A172 (cell line): ENCODE measurements around the gene POLD4. TPM values are rescaled to one million over a fixed set of nuclear protein-coding genes. Genes with fewer than 3 reads are reported as not detected.

ENCODE experiments used
- DNase-seq: peaks from one replicate; pipeline ENCODE4 v3.0.0-alpha.2; 2015; ENCODE audit warnings: low spot score
- total RNA-seq: library from RNA; depleted of rRNA; stranded (reverse); fragments of >200 nt; shearing (Covaris generic); gene quantifications from 2 replicates; pipeline ENCODE4 v1.2.3, GENCODE V29; 2014

Gene POLD4
- total RNA-seq, 1 experiment from 2014 or later, result 96.0 TPM

DNA sequence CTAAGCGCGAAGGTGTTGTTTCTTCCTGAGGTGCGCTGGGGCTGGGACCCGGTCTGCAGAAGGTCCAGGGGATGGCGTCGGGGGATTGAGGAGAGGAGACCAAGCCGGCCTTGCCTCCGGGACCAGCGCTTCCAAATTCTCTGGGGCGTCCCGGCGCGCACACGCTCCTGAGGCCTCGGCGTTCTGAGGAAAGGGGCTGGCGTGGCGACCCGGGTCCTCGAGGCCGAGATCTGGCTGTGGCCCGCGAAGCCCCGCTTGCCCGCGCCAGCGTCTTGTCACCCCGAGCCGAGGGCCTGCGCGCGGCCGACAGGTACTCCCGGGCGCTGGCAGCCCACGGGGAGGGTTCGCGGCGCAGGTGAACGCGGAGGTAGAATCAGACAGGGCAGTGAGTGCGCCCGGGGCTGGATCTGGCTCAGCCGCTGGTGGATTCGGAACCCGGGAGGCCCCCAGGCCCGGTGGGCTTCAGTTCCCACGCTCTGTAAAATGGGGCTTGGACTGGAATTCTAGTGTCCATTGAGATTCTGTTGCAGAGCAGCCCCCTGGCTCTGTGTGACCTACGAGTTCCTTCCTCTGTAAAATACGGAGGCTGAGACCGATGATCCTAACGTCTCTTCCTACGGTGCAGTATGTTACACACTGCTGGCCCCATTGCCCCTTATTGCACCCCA is 35.3 kb downstream of the POLD4 start:
- DNase-seq, result no peak

DNA sequence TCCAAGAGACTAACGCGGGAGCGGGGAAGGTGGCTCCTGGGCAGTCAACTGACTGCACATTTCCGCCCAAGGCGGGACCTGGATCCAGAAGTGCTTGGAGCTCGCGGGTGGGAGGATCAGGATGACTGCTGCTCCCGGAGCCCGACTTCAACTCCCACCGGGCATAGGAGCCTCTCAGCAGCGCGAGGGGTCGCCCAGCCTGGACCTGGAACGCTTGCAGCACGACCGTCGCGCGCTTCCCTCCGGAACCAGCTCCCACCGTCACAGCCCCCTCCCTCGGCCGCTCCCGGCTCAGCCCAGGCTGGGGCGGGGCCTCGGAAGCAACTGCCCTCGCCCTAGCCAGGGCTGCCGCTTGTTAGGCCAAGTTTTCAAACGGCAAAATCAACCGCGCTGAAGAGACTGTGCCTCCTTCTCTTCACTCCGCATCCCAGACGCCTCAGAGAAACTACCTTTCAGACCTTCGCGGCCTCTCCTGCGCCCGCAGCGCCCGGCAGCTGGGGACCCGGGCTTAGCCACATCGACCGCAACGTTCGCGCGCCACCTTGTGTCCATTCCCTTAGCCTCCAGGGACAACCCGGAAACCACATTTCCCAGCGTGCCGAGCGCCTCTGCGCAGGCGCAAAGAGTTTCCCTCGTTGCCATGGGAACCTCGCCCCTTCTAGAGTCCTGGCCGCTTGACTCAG is 36.0 kb downstream of the POLD4 start:
- DNase-seq, result peak; percentile 93

DNA sequence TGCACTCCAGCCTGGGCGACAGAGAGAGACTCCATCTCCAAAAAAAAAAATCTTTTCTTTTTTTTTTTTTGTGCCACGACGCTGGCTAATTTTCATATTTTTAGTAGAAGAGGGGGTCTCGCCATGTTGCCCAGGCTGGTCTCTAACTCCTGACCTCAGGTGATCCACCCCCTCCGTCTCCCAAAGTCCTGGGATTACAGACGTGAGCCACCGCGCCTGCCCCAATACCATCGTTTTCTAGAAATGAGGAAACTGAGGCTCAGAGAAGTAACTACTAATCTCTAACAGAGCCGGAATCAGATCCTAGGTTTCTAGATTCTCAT is 36.5 kb downstream of the POLD4 start:
- DNase-seq, result no peak

DNA sequence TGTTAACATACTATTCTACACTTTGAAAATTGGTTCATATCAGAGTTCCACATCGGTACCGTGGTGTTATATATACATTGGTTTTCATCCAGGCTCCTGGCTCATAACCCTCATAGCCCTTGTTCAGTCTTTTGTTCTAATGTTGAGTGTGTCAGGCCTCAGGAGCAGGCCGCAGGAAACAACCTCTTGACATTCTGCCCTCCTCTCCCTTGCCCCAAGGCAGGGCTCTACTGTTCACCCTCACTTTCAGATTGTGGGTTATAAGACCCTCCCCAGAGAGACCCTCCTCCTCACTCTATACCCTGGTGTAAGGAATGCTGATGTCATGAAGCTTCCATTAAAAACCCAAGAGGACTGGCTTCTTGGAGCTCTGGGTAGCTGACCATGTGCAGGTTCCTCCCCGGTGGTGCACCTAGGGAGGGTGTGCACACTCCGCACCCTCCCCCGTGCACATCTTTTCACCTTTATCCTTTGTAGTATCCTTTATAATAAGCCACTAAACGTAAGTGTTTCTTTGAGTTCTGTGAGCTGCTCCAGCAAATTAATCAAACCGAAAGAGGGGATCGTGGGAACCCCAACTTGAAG is 37.9 kb downstream of the POLD4 start:
- no peak for DNase-seq

DNA sequence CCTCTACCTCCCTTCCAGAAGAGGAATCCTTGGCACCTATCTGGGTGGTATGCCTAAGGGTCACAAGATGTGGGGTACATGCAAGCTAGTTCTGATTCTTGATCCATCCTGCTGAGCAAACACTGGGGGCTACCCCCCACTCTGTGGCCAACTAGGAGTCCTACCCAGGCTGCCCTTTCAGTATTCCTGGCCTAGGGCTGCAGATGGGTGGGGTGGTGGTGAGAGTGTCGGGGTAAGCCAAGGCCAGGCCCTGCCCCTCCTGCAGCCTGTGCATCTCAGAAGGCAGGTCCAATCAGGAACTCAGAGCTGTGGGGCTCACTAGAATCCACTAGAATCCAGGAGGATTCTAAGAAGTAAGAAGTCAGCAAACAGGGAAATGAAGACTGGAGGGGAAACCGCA is 39.1 kb downstream of the POLD4 start:
- DNase-seq, result no peak

- no peak for DNase-seq
These were observed 40.0 kb downstream of the POLD4 start for GRCh38 chr11:67313125-67313890.

DNA sequence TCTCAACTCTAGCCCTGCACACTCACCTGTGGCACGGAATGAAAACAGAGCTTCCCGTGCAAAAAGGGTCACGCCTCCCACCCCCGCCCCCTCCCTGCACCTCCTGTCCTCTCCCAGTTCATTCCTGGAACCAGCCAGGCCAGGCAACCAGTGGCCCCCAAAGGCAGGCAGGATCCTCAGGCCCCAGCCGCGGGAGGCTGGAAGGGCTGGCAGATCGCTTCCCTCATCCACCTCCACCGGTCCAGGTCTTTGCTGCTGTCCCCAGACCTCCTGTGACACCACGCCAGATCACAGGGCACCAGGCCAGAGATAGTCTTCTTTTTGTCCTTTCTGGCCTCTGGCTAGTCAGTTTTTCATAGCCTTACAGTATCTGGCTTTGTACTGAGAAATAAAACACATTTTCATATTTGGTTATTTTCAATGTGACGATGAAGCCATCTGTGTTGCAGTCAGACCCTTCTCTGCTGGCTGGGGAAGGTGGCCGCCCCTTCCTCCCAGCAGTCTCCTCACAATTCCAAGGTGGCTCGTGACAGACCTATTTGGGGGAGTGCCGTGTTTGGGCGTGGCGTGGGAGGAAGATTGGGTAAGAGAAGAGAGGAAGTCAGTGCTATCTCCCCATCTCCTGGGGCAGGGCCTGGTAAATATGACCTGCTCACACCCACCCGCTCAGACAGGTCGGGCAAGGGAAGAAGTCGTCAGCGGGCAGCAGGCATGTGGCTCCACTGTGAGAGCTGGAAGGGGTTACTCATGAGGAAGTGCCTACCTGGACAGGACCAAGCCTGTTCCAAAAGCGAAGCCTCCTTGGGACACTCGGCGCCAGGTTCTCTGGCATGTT is 40.9 kb downstream of the POLD4 start:
- no peak for DNase-seq

GRCh38 chr11:67311556-67312082 is 41.7 kb downstream of the POLD4 start:
- no peak for DNase-seq

- DNase-seq, result no peak
These were observed 42.2 kb downstream of the POLD4 start for GRCh38 chr11:67311051-67311555.

DNA sequence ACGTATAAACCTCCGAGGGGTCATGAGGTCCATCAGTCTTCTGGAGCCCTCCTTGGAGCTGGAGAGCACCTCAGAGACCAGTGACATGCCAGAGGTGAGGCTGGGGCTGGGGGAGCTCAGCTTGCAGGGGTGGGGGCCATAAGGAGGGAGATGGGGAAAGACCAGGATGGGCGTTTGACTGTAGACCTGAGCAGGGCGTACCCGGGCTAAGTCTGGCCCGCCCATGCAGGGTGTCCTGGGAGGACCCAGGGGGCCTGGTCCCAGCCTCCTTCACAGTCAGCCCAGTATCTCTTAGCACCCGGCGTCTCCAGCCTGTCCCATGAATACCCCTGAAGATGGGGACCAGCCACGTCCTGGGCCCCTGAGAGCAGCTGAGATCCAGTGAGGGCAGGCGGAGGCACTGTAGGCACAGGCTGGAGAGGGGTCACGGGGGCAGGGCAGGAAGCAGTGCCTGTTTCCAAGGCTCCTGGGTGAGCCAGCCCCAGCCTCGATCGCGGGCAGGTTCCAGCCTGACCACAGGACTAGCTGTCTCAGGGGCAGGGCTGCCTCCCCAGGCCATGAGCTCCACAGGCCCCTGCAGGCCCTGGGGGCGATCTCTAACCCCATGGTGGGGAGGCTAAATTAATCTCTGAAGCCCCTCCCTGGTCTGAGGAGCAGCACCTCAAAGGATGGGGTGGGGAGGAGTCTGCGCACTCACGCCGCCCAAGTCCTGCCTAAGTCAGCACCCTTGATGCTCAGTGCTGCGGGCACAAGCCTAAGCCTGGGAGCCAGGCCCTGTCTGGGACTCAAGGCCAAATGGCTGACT is 42.9 kb downstream of the POLD4 start:
- no peak for DNase-seq

GRCh38 chr11:67309661-67310061 is 43.7 kb downstream of the POLD4 start:
- no peak for DNase-seq

DNA sequence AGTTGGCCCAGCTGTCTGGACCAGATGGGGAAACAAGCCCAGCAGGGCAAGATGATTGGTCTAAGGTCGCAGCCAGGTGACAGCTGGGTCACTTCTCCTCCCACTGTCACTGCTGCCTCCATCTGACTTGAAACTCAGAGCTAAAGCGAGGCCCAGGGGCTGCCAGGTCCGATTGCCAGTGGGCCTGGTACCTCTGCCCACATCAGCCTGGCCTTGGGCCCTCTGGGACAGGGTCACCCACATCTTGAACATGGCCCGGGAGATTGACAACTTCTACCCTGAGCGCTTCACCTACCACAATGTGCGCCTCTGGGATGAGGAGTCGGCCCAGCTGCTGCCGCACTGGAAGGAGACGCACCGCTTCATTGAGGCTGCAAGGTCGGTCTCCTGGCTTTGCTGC is 44.2 kb downstream of the POLD4 start:
- DNase-seq, result no peak

DNA sequence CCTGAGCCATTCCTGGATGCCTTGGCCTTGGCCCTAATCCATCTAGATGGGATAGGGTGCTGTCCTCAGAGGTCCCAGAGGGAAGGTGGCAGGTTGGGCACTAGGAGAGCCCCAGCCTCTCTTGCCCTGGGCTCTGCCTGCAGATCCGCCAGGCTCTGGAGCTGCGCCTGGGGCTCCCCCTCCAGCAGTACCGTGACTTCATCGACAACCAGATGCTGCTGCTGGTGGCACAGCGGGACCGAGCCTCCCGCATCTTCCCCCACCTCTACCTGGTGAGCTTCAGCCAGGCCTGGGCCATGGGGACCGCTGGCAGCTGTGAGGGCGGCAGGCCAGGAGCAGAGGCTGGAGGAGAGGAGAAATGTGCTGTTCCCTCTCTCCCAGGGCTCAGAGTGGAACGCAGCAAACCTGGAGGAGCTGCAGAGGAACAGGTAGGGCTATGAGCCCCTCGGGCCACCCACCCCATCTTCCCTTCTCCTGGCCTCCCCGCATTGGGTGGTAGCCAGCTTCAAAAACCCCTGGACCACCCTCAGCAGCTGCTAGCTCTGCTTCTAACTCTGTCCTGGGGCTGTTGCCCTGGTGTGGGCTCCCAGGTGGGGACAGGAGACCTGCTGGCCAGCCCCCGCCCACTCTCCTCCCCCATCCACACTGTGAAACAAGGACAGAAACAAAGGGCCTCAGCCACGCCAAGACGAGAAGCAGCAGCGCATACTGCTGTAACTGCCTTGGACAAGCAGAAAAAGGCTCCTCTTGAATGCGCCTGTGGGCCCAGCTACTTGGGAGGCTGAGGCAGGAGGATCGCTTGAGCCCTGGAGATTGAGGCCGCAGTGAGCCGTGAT is 45.1 kb downstream of the POLD4 start:
- DNase-seq, result no peak

GRCh38 chr11:67307545-67308001 is 45.8 kb downstream of the POLD4 start:
- no peak for DNase-seq

GRCh38 chr11:67306769-67307544 is 46.4 kb downstream of the POLD4 start:
- no peak for DNase-seq

DNA sequence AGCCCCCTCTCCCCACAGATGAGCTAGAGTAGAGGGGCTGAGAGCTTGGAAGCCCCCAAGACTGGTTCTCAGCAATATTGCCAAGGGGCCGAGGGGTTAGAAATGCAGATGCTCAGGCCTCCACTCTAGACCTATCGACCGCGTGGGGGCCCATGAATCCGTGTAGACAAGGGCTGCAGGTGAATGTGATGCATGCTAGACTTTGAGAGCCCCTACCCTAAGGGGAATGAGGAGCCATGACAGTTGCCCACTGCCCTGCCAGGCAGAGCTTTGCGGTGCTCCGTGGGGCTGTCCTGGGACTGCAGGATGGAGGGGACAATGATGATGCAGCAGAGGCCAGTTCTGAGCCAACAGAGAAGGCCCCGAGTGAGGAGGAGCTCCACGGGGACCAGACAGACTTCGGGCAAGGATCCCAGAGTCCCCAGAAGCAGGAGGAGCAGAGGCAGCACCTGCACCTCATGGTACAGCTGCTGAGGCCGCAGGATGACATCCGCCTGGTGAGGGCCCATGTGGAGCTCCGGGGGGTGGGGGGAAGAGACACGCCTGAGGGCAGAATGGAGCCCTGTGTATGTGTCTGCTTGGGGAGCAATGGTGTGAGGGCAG is 48.7 kb downstream of the POLD4 start:
- DNase-seq, result no peak

GRCh38 chr11:67303835-67304411 is 49.4 kb downstream of the POLD4 start:
- DNase-seq, result no peak
